GM18498 (cell line): ENCODE data around the gene GPR107.

ENCODE experiments used
- ATAC-seq: cut with Tn5 transposase; IDR thresholded peaks from one replicate; pipeline ENCODE4 v1.9.1; 2021; ENCODE audit warnings: mild to moderate bottlenecking, moderate library complexity; ENCODE audit not compliant: unreplicated experiment

Gene GPR107

DNA sequence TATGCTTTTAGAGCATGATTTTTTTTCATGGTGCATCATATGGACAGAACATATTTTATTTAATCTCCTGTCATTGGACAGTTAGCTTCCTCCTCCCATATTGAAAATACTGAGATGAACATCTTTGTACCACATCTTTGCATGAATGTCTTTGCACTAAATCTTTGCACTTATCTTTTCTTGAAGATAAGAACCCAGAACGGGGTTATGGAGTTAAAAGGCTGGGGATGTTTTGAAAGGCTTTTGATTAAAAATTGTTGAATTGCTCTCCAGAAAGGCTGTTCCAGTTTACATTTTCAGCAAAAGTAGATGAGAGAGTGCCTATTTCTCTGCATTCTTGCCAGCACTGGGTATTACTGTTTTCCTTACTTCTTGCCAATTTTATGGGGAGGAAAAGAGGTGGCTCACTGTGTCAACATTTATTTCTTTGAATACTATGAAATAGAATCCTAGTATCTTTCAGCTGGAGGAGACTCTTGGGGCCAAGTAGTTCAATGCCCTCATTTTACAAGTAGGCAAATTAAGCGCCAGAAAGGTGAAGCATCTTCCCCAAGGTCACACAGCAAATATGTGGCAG lies 125.7 kb downstream of the GPR107 start:
- ATAC-seq = no peak

GRCh38 chr9:130180516-130180915 lies 126.8 kb downstream of the GPR107 start:
- no peak for ATAC-seq

GRCh38 chr9:130181678-130182380 lies 128.1 kb downstream of the GPR107 start:
- no peak for ATAC-seq

DNA sequence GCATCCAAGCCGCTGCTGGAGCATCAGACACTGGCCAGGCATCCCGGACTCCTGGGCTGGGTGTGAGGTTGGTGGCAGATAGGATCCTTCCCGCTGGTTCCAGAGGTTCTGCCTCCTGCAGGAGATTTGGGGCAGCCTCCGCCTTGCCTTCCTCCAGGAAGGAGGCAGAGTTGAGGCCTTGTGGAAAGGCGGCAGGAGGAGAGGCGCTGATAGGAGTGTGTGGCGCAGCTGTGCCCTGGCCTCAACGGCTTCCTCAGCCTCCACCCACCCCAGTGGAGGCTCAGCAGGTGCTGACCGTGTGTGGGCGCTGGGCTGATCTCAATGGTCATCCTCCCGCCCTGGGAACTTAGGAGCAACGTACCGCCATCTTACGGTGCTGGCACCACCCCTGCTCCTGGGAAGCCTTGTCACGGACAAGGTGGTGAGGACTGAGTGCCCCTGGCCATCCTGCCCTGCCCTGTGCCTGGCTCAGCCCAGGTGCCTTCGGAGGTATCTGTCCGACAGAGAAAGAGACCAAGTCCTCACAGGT lies 128.7 kb downstream of the GPR107 start:
- ATAC-seq = no peak

- ATAC-seq = no peak
Measured at GRCh38 chr9:130183133-130183762, 129.5 kb downstream of the GPR107 start.

DNA sequence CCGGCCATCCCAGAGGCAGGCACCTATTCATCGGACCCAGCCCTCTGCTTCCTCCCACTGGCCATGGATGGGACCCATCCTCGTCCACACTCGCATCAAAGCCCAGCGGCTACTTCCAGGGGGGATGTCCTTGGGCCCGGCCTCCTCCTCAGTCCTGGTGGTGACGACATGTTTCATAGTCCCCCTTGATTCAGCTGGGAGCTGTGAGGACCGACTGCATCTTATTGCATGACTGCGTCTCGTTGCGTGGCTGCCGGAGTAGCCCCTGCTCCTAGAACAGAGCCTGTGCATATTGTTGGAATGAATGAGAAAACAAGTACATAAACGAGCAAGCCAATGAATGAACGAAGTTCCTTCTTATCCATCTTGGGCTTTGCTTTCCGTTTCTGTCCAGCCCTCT lies 131.3 kb downstream of the GPR107 start:
- ATAC-seq = no peak

DNA sequence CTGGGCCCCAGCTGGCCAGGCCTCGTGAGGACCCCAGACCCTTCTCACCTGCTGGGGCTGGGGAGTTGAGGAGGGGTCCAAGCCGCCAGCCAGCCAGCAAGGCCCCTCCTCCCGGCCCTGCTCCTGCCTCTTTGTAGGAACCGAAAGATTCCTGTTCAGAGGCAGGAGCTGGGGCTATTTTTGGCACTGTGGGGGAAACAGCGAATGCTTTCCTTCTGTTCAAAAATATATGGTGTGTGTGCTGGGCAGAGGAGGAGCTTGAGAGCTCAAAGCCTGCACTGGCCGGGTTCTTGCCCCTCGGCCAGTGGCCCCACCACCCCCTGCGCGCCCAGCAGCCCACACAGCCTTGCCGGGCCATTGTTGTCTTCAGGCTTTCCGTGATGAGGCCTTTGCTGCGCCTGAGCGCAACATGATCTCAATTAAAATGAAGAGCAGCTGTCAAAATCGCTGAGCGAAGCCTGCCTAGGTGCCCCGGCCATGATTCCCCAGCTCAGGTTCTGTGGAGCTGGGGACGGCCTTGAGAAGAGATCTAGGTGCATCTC lies 131.9 kb downstream of the GPR107 start:
- ATAC-seq = no peak

GRCh38 chr9:130186051-130186450 lies 132.3 kb downstream of the GPR107 start:
- ATAC-seq = no peak

DNA sequence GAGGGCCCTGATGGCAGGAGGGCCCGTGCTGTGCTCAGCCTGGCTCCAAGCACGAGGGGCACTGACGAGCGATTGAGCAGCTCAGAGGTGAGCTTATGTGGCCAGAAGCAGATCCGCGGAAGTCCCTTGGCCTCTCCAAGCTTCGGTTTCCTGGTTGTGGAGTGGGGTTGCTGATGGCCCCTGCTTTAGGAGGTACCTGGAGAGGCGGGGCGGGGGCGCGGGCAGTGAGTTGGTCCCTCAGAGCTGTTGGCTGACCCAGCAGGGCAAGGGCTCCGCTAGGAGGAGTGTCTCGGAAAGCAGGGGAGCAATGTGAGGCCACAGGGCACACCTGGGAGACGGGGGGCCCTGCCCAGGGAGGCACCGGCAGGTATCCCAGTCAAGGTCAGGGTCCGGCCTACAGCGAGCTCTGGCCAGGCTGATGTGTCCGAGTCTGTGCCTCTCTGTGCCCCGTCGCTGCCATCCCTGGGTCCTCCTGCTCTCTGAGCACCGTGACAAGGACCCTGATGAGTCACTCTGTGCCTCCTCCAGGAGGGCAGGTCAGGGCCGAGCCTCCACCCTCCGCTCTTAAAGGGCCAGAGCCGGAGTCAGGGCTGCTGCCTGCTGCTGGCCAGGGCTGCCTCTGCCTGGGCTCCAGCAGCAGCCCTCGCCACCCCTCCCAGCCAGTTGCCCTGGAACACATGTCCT lies 133.3 kb downstream of the GPR107 start:
- ATAC-seq = no peak

GRCh38 chr9:130187523-130187846 lies 133.8 kb downstream of the GPR107 start:
- no peak for ATAC-seq

- ATAC-seq = no peak
Measured at GRCh38 chr9:130188860-130189481, 135.3 kb downstream of the GPR107 start.
